Natural killer cell (primary cell): ENCODE results near the gene NELL2. TPM values are rescaled to one million over a fixed set of nuclear protein-coding genes. Genes with fewer than 3 reads are reported as not detected.

ENCODE experiments used
- ATAC-seq, 3 donors: fragments of 150-1000 bp in 2 of 3; fragments of 200-7000 bp in 1 of 3; cut with Tn5 transposase; 1 replicate in 1 of 3; 2 replicates in 2 of 3; pipeline ENCODE4 v1.10.0; 2021; ENCODE audit warnings: mild to moderate bottlenecking in 2 of 3, moderate library complexity in 2 of 3
- DNase-seq, 2 donors: peaks; one replicate each; pipeline versions ENCODE4 v3.0.0 to v3.0.0-alpha.2; 2013 to 2021; ENCODE audit warnings: mixed read lengths in 1 of 2
- H3K27ac ChIP-seq: one replicate; pipeline ENCODE4 v1.5.1; 2013; ENCODE audit warnings: mild to moderate bottlenecking, low read length
- H3K27me3 ChIP-seq: one replicate; pipeline ENCODE4 v1.6.1; 2013; ENCODE audit warnings: low read length; ENCODE audit not compliant: control insufficient read depth, insufficient read depth
- H3K36me3 ChIP-seq: one replicate; pipeline ENCODE4 v1.6.1; 2013; ENCODE audit warnings: low read length; ENCODE audit not compliant: control insufficient read depth, insufficient read depth
- H3K4me1 ChIP-seq: one replicate; pipeline ENCODE4 v1.6.1; 2013; ENCODE audit warnings: low read length; ENCODE audit not compliant: control insufficient read depth, insufficient read depth
- H3K4me3 ChIP-seq: one replicate; pipeline ENCODE4 v1.5.1; 2013; ENCODE audit warnings: low read length
- H3K9me3 ChIP-seq: one replicate; pipeline ENCODE4 v1.6.1; 2013; ENCODE audit warnings: low read length; ENCODE audit not compliant: control insufficient read depth, insufficient read depth
- H3K27ac Mint-ChIP-seq, 2 donors: one replicate each; pipeline ENCODE4 v1.8.0; 2022; ENCODE audit warnings: mild to moderate bottlenecking in 2 of 2, mixed read lengths in 2 of 2, moderate library complexity in 1 of 2
- H3K27me3 Mint-ChIP-seq, 2 donors: one replicate each; pipeline ENCODE4 v1.8.0; 2022; ENCODE audit warnings: low read depth in 2 of 2, mixed read lengths in 2 of 2
- H3K36me3 Mint-ChIP-seq: one replicate; pipeline ENCODE4 v1.8.0; 2022; ENCODE audit warnings: mixed read lengths
- H3K4me1 Mint-ChIP-seq, 2 donors: one replicate each; pipeline ENCODE4 v1.8.0; 2022; ENCODE audit warnings: mixed read lengths in 2 of 2
- H3K4me3 Mint-ChIP-seq: one replicate; pipeline ENCODE4 v1.8.0; 2022; ENCODE audit warnings: mild to moderate bottlenecking, moderate library complexity, mixed read lengths
- H3K9me3 Mint-ChIP-seq, 2 donors: one replicate each; pipeline ENCODE4 v1.8.0; 2022; ENCODE audit warnings: mixed read lengths in 2 of 2
- WGBS: methylation state at CpG from one replicate; pipeline ENCODE4 v1.1.7; 2013; ENCODE audit warnings: missing lambda C conversion rate; ENCODE audit not compliant: insufficient coverage; 5-methylcytosine and 5-hydroxymethylcytosine counted together
- intact Hi-C: fragments of 100-400 bp; cut with micrococcal nuclease; formaldehyde crosslinking; loops from one replicate; pipeline ENCODE4 v1.14.2; 2022
- total RNA-seq, 4 donors: library from RNA; stranded (reverse); fragments of 120-200 nt in 1 of 4; gene quantifications; one replicate each; pipeline versions ENCODE4 v1.2.3 to v1.2.4, GENCODE V29; 2013 to 2022
- TF ChIP-seq, protein P1 (sequence below): fragments of 200-600 bp; IDR thresholded peaks from one replicate; pipeline ENCODE4 v1.8.0; 2022; ENCODE audit warnings: antibody characterized with exemption

Gene NELL2
- total RNA-seq, 3 donors from 2014 or later (not counting 1 experiment from before 2014, with no cell fraction given), result 5.8 to 15.3 (median 14.0) TPM

DNA sequence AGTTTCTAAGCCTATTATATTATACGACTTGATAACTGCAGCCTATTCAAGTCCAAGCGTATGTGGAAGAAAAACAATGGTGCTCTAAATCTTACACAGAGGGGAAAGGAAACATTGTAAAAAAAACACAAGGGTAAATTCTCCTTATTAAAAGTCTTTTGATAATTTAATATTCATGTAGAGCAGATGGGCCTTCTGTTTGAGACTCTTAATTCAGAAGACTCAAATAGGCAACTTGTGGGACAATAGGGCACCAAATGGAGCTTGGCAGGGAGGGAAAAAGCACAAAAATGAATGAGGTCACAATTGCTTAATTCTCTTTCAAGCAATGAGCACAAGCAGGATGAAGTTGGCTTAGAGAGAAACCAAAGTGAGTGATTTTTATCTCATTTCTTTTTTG lies 159.4 kb downstream of the NELL2 start:
- Histone ChIP-seq H3K4me1 (no peaks in the 10 kb centered on the region), H3K27me3 (peaks cover 2% of the 10 kb centered on the region), H3K36me3 (no peaks in the 10 kb centered on the region), H3K4me3 (no peak overlapping the region), H3K27ac (no peak overlapping the region), H3K9me3 (no peaks in the 10 kb centered on the region)
- DNase-seq (no peak), ATAC-seq (no peak)
- H3K4me3 Mint-ChIP-seq, result no peak overlapping the region
- H3K36me3 Mint-ChIP-seq, result no peaks in the 10 kb centered on the region
- no CpG with 5 or more reads among the region's 2 CpGs for WGBS
- intact Hi-C loops, result no loop called here
- H3K9me3 Mint-ChIP-seq, result peaks cover 1 to 2% of the 10 kb centered on the region in 2 donors
- H3K27ac Mint-ChIP-seq, result no peak overlapping the region
- no peaks in the 10 kb centered on the region for H3K4me1 Mint-ChIP-seq
- no peaks in the 10 kb centered on the region for H3K27me3 Mint-ChIP-seq
- TF ChIP-seq, protein P1, sequence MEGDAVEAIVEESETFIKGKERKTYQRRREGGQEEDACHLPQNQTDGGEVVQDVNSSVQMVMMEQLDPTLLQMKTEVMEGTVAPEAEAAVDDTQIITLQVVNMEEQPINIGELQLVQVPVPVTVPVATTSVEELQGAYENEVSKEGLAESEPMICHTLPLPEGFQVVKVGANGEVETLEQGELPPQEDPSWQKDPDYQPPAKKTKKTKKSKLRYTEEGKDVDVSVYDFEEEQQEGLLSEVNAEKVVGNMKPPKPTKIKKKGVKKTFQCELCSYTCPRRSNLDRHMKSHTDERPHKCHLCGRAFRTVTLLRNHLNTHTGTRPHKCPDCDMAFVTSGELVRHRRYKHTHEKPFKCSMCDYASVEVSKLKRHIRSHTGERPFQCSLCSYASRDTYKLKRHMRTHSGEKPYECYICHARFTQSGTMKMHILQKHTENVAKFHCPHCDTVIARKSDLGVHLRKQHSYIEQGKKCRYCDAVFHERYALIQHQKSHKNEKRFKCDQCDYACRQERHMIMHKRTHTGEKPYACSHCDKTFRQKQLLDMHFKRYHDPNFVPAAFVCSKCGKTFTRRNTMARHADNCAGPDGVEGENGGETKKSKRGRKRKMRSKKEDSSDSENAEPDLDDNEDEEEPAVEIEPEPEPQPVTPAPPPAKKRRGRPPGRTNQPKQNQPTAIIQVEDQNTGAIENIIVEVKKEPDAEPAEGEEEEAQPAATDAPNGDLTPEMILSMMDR, result no peak

DNA sequence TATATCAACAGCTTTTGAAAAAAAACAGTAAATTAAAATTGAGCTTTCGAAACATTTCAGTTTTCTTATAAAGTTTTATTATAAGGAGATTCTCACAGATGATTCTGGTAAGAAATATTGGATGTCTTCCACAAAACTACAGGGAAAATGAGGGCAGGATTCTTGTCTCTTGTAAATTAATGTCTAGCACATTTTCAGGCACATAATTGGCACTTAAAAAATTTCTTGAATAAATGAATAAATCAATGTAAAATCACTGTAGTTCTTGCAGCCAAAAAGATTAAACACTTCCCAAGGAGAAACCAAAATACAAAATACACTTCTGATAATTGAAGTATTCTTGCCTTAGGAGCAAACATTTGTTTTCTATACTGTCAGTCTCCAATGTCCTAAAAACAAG lies 164.4 kb downstream of the NELL2 start:
- Histone ChIP-seq H3K9me3 (no peaks in the 10 kb centered on the region), H3K27ac (no peak overlapping the region), H3K36me3 (no peaks in the 10 kb centered on the region), H3K27me3 (no peaks in the 10 kb centered on the region), H3K4me3 (no peak overlapping the region), H3K4me1 (no peaks in the 10 kb centered on the region)
- TF ChIP-seq, protein P1, result no peak
- no peak for DNase-seq
- H3K4me3 Mint-ChIP-seq, result no peak overlapping the region
- intact Hi-C loops, result no loop called here
- H3K4me1 Mint-ChIP-seq, result no peaks in the 10 kb centered on the region
- no peak overlapping the region for H3K27ac Mint-ChIP-seq
- H3K27me3 Mint-ChIP-seq, result no peaks in the 10 kb centered on the region
- H3K9me3 Mint-ChIP-seq, result peaks cover 0 to under 1% of the 10 kb centered on the region in 2 donors
- ATAC-seq, result no peak
- H3K36me3 Mint-ChIP-seq, result no peaks in the 10 kb centered on the region
- no CpG with 5 or more reads among the region's 1 CpG for WGBS

- Histone ChIP-seq H3K9me3 (no peaks in the 10 kb centered on the region), H3K4me3 (no peak overlapping the region), H3K27ac (no peak overlapping the region), H3K36me3 (no peaks in the 10 kb centered on the region), H3K27me3 (no peaks in the 10 kb centered on the region), H3K4me1 (no peaks in the 10 kb centered on the region)
- H3K36me3 Mint-ChIP-seq, result no peaks in the 10 kb centered on the region
- WGBS, result 78% methylated on average over 1 of the region's 2 CpGs
- peaks cover 0 to 2% of the 10 kb centered on the region in 2 donors for H3K9me3 Mint-ChIP-seq
- TF ChIP-seq, protein P1, result no peak
- no peaks in the 10 kb centered on the region for H3K27me3 Mint-ChIP-seq
- ATAC-seq, result no peak
- no peak for DNase-seq
- no peaks in the 10 kb centered on the region for H3K4me1 Mint-ChIP-seq
- no peak overlapping the region for H3K4me3 Mint-ChIP-seq
- no peak overlapping the region for H3K27ac Mint-ChIP-seq
- intact Hi-C loops, result no loop called here
These were observed 166.9 kb downstream of the NELL2 start for GRCh38 chr12:44709166-44709565.

DNA sequence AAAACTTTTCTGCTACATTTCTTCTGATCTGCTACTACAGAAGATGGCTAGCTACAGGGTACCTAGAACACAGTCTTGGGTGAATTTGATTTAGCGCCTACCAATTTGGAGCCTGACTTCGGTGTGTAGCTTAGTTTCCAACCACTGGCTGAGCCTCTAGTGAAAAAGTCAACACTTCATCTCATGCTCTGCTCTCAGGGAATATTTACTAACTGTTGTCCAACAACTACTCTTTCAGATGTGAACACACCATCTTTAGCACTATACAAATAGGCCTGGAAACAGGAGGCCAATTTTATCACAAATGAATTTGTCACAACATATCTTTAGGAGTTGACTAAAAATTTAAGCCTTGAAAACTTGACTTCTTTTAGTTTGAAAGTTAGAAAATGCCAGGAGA lies 167.9 kb downstream of the NELL2 start:
- H3K4me1 ChIP-seq, result no peaks in the 10 kb centered on the region
- H3K4me3 ChIP-seq, result no peak overlapping the region
- no peak overlapping the region for H3K27ac Mint-ChIP-seq
- no peaks in the 10 kb centered on the region for H3K27me3 ChIP-seq
- ATAC-seq, result no peak
- no peaks in the 10 kb centered on the region for H3K27me3 Mint-ChIP-seq
- no peaks in the 10 kb centered on the region for H3K36me3 ChIP-seq
- intact Hi-C loops, result no loop called here
- no peaks in the 10 kb centered on the region for H3K9me3 ChIP-seq
- TF ChIP-seq, protein P1, result no peak
- H3K9me3 Mint-ChIP-seq, result peaks cover 0 to 2% of the 10 kb centered on the region in 2 donors
- no peak overlapping the region for H3K4me3 Mint-ChIP-seq
- H3K27ac ChIP-seq, result no peak overlapping the region
- WGBS, result 86% methylated on average over 2 of the region's 2 CpGs
- DNase-seq, result no peak
- no peaks in the 10 kb centered on the region for H3K4me1 Mint-ChIP-seq
- H3K36me3 Mint-ChIP-seq, result no peaks in the 10 kb centered on the region
